Activated CD4-positive, alpha-beta T cell treated with anti-CD3 and anti-CD28 coated beads, Interleukin-10, Interleukin-2, amounts not matched to agents 100 ng/mL and 50 ng/mL, durations not matched to agents 16 hours and 8 hours (primary cell): Measurements from ENCODE around the gene KREMEN2.
"Not testable (repeated sequence)": the region's sequence is repeated elsewhere in the genome, so short reads cannot be mapped to it uniquely, and the experiment has no call there.

ENCODE experiments used
- DNase-seq: peaks from one replicate; pipeline ENCODE4 v3.0.0-alpha.2; 2020

The KREMEN2 gene

GRCh38 chr16:2963723-2964474, at the start of gene KREMEN2:
Gene KREMEN2 (plus strand): TSS chr16:2964275. CDS start chr16:2964521, 246 bp downstream.
- DNase-seq: no peak

DNA sequence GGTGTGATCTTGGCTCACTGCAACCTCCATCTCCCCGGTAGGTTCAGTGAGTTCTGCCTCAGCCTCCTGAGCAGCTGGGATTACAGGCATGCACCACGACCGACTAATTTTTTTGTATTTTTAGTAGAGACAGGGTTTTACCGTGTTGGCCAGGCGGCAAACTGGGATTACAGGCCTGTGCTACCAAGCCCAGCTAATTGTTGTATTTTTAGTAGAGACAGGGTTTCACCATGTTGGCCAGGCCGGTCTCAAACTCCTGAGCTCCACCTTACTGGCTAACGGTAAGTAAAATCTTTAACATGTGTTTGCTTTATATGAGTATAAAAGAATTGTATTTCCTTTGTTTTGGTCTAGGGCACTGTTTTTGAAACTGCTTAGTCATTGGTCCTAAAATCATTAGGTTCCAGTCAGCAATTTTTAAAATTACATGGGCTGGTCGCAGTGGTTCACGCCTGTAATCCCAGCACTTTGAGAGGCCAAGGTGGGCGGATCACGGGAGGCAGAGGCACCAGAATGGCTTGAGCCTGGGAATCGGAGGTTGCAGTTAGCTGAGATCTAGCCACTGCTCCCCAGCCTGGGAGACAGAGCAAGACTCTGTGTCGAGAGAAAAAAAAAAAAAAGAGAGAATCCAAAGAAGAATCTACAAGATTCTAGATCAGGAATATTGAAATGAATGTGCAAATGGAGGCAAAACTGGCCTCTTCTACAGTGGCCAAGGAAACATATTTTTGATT, 48.7 kb upstream of the KREMEN2 start:
- DNase-seq: peak; percentile 28

- DNase-seq: peak; percentile 64
Observed at GRCh38 chr16:2919511-2920255, 44.4 kb upstream of the KREMEN2 start.

GRCh38 chr16:2923481-2923880, 40.6 kb upstream of the KREMEN2 start:
- no peak for DNase-seq

DNA sequence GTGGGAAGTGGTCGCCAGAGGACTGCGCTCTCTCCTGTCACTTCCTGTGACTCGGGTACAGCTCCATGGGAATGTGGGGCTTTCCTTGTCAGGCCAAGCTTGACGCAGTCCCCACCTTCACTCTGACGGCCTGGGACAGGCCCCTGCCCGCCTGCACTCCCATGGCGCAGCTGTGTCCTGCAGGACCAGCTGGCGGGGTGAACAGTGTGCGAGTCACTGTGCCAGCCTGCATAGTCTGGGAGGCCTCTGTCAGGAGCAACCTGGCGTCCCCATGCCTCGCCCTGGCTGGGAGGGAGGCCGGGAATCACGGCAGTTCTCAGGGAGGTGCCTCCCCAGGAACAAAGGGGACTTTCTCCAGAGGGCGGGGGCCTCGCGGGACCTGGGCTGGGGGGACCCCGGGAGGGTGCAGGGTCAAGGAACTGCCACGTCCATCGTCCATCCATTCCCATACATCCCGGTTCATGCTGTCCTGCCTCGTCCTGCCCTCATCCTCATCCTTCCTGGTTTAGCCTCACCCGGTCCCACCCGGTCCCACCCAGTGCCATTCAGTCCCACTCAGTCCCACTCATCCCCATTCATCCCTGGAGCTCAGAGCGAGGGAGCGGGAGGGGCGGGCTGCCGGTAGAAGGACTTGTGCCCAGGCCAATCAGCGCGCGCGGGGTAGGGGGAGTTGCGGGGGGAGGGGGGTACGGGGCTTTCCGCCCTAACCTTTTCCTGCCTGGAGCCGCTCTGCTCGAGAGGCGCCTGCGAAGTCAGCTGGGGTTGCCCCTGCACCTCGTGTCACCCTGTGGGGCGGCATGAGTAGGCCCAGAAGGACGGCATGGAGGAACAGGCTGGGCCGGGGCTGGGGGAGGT, 38.9 kb upstream of the KREMEN2 start:
- DNase-seq: no peak

DNA sequence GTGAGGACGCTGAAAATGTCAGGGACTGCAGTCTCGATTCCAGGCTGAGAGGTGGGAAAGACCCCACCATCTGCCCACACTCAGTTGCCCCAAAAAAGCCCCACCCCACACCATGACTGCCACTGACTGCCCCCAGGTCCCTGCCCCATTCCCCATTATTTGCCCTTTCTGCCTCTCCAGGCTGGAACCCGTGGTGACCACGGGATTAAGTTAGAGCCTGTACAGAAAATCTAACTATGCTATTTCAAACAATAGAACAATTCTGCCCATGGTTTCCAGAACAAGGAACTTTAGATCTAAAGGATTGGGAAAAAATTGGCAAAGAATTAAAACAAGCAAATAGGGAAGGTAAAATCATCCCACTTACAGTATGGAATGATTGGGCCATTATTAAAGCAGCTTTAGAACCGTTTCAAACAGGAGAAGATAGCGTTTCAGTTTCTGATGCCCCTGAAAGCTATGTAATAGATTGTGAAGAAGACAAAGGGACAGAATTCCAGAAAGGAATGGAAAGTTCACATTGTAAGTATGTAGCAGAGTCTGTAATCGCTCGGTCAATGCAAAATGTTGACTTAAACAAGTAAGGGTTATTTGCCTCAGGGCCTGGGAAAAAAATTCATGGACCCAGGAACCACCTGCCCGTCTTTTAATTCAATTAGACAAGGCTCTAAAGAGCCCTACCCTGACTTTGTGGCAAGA, 38.0 kb upstream of the KREMEN2 start:
- no peak for DNase-seq

GRCh38 chr16:2926650-2926999, 37.5 kb upstream of the KREMEN2 start:
- no peak for DNase-seq

DNA sequence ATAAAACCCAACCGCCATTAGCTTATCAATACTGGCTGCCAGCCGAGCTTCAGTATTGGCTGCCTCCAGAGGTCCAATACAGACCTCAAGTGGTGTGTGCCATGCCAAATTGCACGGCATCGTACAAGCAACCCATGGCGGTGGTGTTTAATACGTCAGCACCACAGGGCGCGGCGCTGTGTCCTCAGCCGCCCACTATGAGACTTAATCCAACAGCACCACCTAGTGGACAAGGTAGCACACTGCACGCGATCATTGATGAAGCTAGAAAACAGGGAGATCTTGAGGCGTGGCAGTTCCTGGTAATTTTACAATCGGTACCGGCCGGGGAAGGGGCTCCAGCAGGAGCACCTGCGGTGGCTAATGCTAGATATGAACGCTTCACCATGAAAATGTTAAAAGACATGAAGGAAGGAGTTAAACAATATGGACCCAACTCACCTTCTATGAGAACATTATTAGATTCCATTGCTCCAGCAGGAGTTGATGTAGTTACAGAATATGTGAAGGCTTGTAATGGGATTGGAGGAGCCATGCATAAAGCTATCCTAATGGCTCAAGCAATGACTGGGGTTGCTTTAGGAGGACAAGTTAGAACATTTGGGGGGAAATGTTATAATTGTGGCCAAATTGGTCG, 36.9 kb upstream of the KREMEN2 start:
- DNase-seq: peak; percentile 92

GRCh38 chr16:2928151-2928550, 35.9 kb upstream of the KREMEN2 start:
- not testable (repeated sequence) for DNase-seq

- no peak for DNase-seq
Observed at GRCh38 chr16:2928796-2929195, 35.3 kb upstream of the KREMEN2 start.

GRCh38 chr16:2929693-2930092, 34.4 kb upstream of the KREMEN2 start:
- DNase-seq: no peak

DNA sequence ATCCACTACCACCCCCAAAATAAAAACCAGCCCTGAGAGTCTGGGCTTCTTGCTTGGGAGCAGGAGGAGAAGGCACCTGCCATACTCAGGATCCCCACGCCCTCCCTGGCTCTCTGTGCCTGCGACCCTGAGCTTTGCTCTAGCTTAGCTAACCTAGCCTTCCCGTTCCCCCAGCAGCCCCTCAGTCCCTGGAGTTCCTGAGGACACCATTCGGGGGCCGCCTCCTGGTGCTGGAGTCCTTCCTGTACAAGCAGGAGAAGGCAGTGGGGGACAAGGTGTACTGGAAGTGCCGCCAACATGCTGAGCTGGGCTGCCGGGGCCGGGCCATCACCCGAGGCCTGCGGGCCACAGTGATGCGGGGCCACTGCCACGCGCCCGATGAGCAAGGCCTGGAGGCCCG, 33.8 kb upstream of the KREMEN2 start:
- DNase-seq: no peak

GRCh38 chr16:2931231-2931914, 32.7 kb upstream of the KREMEN2 start:
- not testable (repeated sequence) for DNase-seq

- DNase-seq: no peak
Observed at GRCh38 chr16:2933136-2933535, 30.9 kb upstream of the KREMEN2 start.

GRCh38 chr16:2933701-2934100, 30.4 kb upstream of the KREMEN2 start:
- DNase-seq: no peak

- DNase-seq: no peak
Observed at GRCh38 chr16:2934450-2934849, 29.6 kb upstream of the KREMEN2 start.

- no peak for DNase-seq
Observed at GRCh38 chr16:2936436-2937011, 27.6 kb upstream of the KREMEN2 start.

- no peak for DNase-seq
Observed at GRCh38 chr16:2937170-2937569, 26.9 kb upstream of the KREMEN2 start.

GRCh38 chr16:2938206-2938605, 25.9 kb upstream of the KREMEN2 start:
- no peak for DNase-seq

DNA sequence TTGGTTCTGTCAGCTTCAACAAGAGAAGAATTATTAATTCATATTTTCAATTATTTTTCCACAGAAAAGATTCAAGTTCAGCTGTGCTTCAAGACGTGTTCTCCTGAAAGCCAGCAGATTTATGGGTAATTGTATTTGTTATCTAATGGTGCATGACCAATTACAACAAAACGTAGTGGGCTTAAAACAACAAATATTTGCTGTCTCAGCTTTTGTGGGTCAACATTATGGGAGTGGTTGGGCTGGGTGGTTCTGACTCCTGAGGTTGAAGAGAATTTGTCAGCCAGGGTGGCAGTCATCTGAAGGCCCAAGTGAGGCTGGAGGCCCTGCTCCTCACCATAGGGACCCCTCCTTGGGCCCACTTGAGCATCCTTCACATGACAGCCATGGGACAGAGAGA, 24.1 kb upstream of the KREMEN2 start:
- DNase-seq: no peak

DNA sequence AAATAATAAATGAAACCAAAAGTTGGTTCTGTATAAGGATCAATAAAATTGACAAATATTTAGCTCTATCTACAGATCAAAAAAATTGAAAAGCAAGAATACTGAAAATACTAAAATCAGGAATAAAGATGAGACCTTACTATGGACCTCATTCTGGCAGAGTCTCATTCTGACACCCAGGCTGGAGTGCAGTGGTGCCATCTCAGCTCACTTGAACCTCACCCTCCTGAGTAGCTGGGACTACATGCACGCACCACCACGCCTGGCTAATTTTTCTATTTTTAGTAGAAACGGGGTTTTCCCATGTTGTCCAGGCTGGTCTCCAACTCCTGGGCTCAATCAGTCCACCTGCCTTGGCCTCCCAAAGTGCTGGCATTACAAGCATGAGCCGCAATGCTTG, 22.0 kb upstream of the KREMEN2 start:
- DNase-seq: no peak
